Measurements from ENCODE around the gene SRCAP. TPM values are rescaled to one million over a fixed set of nuclear protein-coding genes. Genes with fewer than 3 reads are reported as not detected.
A peak's percentile ranks its signal among the peaks of the same experiment; 100 is the strongest.

The SRCAP gene
- total RNA-seq, 1 donor from 2014 or later = 83.6 TPM

DNA sequence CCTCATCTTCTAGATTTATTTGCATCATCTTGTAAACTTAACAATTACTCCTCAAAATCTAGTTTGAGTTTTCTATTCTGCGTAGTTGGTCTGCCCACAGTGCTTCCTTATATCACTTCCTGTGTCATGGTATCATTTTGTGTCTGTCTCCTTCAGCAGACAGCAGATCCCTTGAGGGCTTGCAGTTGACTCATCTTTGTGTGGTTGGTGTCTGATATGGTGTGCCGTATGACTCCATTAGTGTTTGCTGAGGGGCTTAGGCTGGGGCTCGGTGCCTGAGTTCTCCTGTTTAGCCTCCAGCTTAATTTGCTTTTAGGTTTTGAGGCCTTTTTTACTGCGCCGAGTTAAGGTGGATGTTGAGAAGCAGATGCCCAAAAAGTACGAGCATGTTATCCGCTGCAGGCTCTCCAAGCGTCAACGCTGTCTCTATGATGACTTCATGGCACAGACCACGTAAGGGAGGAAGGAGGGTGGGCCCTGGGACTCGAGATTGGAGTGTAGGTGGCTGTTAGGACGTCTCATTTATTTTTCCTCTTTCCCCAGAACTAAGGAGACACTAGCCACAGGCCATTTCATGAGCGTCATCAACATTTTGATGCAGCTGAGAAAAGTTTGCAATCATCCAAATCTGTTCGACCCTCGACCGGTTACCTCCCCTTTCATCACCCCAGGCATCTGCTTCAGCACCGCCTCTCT is 16.9 kb downstream of the SRCAP start:
- peak; percentile 20 for DNase-seq (ENCODE audit: low spot score)
- H3K36me3 Mint-ChIP-seq (ENCODE audit: low read depth) = peaks cover 80% of the 10 kb centered on the region
- H3K9me3 Mint-ChIP-seq = no peaks in the 10 kb centered on the region
- peak overlapping the region; percentile 94 for H3K27ac Mint-ChIP-seq
- H3K27me3 Mint-ChIP-seq (ENCODE audit: low read depth) = no peaks in the 10 kb centered on the region
- H3K4me3 Mint-ChIP-seq (ENCODE audit: low read depth) = peak overlapping the region; percentile 64
- H3K4me1 Mint-ChIP-seq (ENCODE audit: low read depth) = peaks cover 30% of the 10 kb centered on the region
- intact Hi-C loops (cut with micrococcal nuclease) = no loop called here

DNA sequence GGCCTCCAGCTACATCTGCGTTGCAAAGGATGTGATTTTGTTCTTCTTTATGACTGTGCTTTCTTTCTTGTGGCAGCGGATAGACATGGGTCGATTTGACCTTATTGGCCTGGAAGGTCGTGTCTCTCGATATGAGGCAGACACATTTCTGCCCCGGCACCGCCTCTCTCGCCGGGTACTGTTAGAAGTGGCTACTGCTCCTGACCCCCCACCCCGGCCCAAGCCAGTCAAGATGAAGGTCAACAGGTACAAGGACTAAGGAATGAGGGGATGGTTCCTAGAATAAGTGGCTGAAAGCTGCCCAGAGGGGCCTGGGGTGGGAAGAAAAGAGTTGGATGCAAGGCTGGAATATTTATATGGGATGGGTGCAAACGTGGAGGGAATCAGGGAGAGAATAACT is 21.1 kb downstream of the SRCAP start:
- H3K36me3 Mint-ChIP-seq (ENCODE audit: low read depth) = peaks cover 86% of the 10 kb centered on the region
- H3K4me1 Mint-ChIP-seq (ENCODE audit: low read depth) = peaks cover 15% of the 10 kb centered on the region
- H3K27me3 Mint-ChIP-seq (ENCODE audit: low read depth) = no peaks in the 10 kb centered on the region

GRCh38 chr16:30720694-30721093 is 21.7 kb downstream of the SRCAP start:
- no peak overlapping the region for H3K27ac Mint-ChIP-seq
- peaks cover 12% of the 10 kb centered on the region for H3K4me1 Mint-ChIP-seq (ENCODE audit: low read depth)

More for the DNA sequence above, 21.1 kb downstream of the SRCAP start:
- intact Hi-C loops (cut with micrococcal nuclease) = no loop called here
- no peak for DNase-seq (ENCODE audit: low spot score)
- H3K27ac Mint-ChIP-seq = no peak overlapping the region
- no peak overlapping the region for H3K4me3 Mint-ChIP-seq (ENCODE audit: low read depth)
- no peaks in the 10 kb centered on the region for H3K9me3 Mint-ChIP-seq

DNA sequence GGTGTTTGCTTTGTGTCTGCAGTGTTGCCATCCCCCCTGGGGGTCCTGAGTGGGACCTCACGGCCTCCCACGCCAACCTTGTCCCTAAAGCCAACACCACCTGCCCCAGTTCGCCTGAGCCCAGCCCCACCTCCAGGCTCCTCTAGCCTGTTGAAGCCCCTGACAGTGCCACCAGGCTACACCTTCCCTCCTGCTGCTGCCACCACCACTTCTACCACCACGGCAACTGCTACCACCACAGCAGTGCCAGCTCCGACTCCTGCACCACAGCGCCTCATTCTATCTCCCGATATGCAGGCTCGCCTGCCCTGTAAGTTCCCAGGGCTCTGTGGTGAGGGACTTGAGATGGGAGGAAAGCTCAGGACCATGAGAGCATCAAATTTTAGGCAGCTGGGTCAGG is 22.2 kb downstream of the SRCAP start:
- no peaks in the 10 kb centered on the region for H3K9me3 Mint-ChIP-seq
- H3K27ac Mint-ChIP-seq = no peak overlapping the region
- no peak overlapping the region for H3K4me3 Mint-ChIP-seq (ENCODE audit: low read depth)
- H3K36me3 Mint-ChIP-seq (ENCODE audit: low read depth) = peaks cover 86% of the 10 kb centered on the region
- H3K4me1 Mint-ChIP-seq (ENCODE audit: low read depth) = peaks cover 8% of the 10 kb centered on the region
- H3K27me3 Mint-ChIP-seq (ENCODE audit: low read depth) = no peaks in the 10 kb centered on the region
- no peak for DNase-seq (ENCODE audit: low spot score)
- intact Hi-C loops (cut with micrococcal nuclease) = no loop called here

More at GRCh38 chr16:30720694-30721093, 21.7 kb downstream of the SRCAP start:
- no peak overlapping the region for H3K4me3 Mint-ChIP-seq (ENCODE audit: low read depth)
- intact Hi-C loops (cut with micrococcal nuclease) = no loop called here
- H3K9me3 Mint-ChIP-seq = no peaks in the 10 kb centered on the region
- H3K36me3 Mint-ChIP-seq (ENCODE audit: low read depth) = peaks cover 86% of the 10 kb centered on the region
- H3K27me3 Mint-ChIP-seq (ENCODE audit: low read depth) = no peaks in the 10 kb centered on the region
- DNase-seq (ENCODE audit: low spot score) = no peak

DNA sequence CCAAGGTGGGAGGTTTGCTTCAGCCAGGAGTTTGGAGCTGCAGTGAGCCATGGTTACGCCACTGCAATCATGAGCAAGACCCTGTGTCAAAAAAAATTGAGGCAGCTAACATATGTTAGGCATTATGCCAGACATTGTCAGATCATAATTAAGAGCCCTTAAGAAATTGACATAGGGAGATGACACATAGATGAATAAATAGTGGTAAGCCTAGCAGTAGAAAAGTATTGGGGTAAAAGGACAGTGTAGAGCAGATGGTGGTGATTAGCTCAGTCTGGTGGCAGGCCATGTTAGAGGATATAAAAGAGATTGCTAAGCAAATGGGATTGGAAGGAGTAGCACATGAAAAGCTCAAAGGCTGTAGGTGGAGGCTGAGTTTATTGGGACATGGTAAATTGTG is 22.6 kb downstream of the SRCAP start:
- Mint-ChIP-seq H3K36me3 (ENCODE audit: low read depth) (peaks cover 83% of the 10 kb centered on the region), H3K27me3 (ENCODE audit: low read depth) (no peaks in the 10 kb centered on the region), H3K4me1 (ENCODE audit: low read depth) (peaks cover 3% of the 10 kb centered on the region), H3K9me3 (no peaks in the 10 kb centered on the region), H3K4me3 (ENCODE audit: low read depth) (no peak overlapping the region), H3K27ac (no peak overlapping the region)
- DNase-seq (ENCODE audit: low spot score) = no peak
- intact Hi-C loops (cut with micrococcal nuclease) = no loop called here

DNA sequence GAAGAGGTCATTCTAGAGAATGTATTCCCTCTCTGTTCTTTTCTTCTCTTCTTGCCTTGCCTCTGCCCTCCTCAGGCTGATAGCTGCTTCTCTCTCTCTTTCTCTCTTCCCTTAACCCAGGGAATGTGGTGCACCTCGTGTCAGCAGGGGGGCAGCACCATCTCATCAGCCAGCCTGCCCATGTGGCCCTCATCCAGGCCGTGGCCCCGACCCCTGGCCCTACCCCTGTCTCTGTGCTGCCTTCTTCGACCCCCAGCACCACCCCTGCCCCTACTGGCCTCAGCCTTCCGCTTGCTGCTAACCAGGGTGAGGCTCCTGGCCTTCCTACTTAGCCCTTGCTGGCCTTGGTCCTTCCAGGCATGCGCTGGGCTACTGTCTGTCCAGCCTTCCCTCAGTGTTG is 23.5 kb downstream of the SRCAP start:
- no peaks in the 10 kb centered on the region for H3K9me3 Mint-ChIP-seq
- no peaks in the 10 kb centered on the region for H3K4me1 Mint-ChIP-seq (ENCODE audit: low read depth)
- intact Hi-C loops (cut with micrococcal nuclease) = no loop called here
- no peak overlapping the region for H3K4me3 Mint-ChIP-seq (ENCODE audit: low read depth)
- peaks cover 83% of the 10 kb centered on the region for H3K36me3 Mint-ChIP-seq (ENCODE audit: low read depth)
- no peak overlapping the region for H3K27ac Mint-ChIP-seq
- H3K27me3 Mint-ChIP-seq (ENCODE audit: low read depth) = no peaks in the 10 kb centered on the region
- DNase-seq (ENCODE audit: low spot score) = no peak

GRCh38 chr16:30722916-30723315 is 23.9 kb downstream of the SRCAP start:
- intact Hi-C loops (cut with micrococcal nuclease) = no loop called here
- Mint-ChIP-seq H3K36me3 (ENCODE audit: low read depth) (peaks cover 85% of the 10 kb centered on the region), H3K27ac (no peak overlapping the region), H3K9me3 (no peaks in the 10 kb centered on the region), H3K4me1 (ENCODE audit: low read depth) (no peaks in the 10 kb centered on the region), H3K4me3 (ENCODE audit: low read depth) (no peak overlapping the region), H3K27me3 (ENCODE audit: low read depth) (no peaks in the 10 kb centered on the region)
- DNase-seq (ENCODE audit: low spot score) = no peak

- no peaks in the 10 kb centered on the region for H3K9me3 Mint-ChIP-seq
- H3K27ac Mint-ChIP-seq = peak overlapping the region; percentile 39
These were observed 24.9 kb downstream of the SRCAP start for GRCh38 chr16:30723725-30724355.

DNA sequence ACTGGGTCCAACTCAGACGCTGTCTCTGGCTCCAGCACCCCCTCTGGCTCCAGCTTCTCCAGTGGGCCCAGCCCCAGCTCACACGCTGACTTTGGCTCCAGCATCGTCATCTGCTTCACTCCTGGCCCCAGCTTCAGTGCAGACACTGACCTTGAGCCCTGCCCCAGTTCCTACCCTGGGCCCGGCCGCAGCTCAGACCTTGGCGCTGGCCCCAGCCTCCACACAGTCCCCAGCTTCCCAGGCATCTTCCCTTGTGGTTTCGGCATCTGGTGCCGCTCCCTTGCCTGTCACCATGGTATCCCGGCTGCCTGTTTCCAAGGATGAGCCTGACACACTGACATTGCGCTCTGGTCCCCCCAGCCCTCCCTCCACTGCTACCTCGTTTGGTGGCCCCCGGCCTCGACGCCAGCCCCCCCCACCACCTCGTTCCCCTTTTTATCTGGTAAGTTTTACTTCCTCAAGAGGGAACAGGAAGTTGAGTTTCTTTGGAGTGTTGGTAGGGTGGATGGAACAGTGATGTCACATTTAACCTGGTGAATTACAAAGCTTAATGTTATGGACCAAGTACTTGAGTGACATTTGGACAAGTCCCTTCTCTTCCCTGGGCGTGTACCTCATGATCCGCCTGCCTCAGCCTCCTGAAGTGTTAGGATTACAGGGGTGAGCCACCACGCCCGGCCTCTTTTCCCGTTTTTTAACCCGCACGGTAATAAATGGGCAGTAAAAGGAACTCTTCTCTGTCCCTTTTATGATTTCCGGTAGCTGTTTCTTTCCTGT is 25.9 kb downstream of the SRCAP start:
- H3K27ac Mint-ChIP-seq = no peak overlapping the region
- DNase-seq (ENCODE audit: low spot score) = no peak
- peaks cover 93% of the 10 kb centered on the region for H3K36me3 Mint-ChIP-seq (ENCODE audit: low read depth)
- intact Hi-C loops (cut with micrococcal nuclease) = no loop called here
- H3K27me3 Mint-ChIP-seq (ENCODE audit: low read depth) = no peaks in the 10 kb centered on the region
- H3K9me3 Mint-ChIP-seq = no peaks in the 10 kb centered on the region
- no peak overlapping the region for H3K4me3 Mint-ChIP-seq (ENCODE audit: low read depth)
- H3K4me1 Mint-ChIP-seq (ENCODE audit: low read depth) = peaks cover 1% of the 10 kb centered on the region

More at GRCh38 chr16:30723725-30724355, 24.9 kb downstream of the SRCAP start:
- intact Hi-C loops (cut with micrococcal nuclease) = no loop called here
- peaks cover 1% of the 10 kb centered on the region for H3K4me1 Mint-ChIP-seq (ENCODE audit: low read depth)
- no peak for DNase-seq (ENCODE audit: low spot score)
- H3K27me3 Mint-ChIP-seq (ENCODE audit: low read depth) = no peaks in the 10 kb centered on the region
- peaks cover 87% of the 10 kb centered on the region for H3K36me3 Mint-ChIP-seq (ENCODE audit: low read depth)
- H3K4me3 Mint-ChIP-seq (ENCODE audit: low read depth) = no peak overlapping the region

- no peak for DNase-seq (ENCODE audit: low spot score)
- Mint-ChIP-seq H3K36me3 (ENCODE audit: low read depth) (peaks cover 93% of the 10 kb centered on the region), H3K4me3 (ENCODE audit: low read depth) (no peak overlapping the region), H3K27ac (no peak overlapping the region), H3K4me1 (ENCODE audit: low read depth) (peaks cover 1% of the 10 kb centered on the region), H3K27me3 (ENCODE audit: low read depth) (no peaks in the 10 kb centered on the region), H3K9me3 (no peaks in the 10 kb centered on the region)
- intact Hi-C loops (cut with micrococcal nuclease) = no loop called here
These were observed 26.4 kb downstream of the SRCAP start for GRCh38 chr16:30725418-30725792.

- H3K27me3 Mint-ChIP-seq (ENCODE audit: low read depth) = no peaks in the 10 kb centered on the region
- intact Hi-C loops (cut with micrococcal nuclease) = no loop called here
- H3K27ac Mint-ChIP-seq = no peak overlapping the region
- no peak for DNase-seq (ENCODE audit: low spot score)
- peaks cover 5% of the 10 kb centered on the region for H3K4me1 Mint-ChIP-seq (ENCODE audit: low read depth)
- H3K9me3 Mint-ChIP-seq = no peaks in the 10 kb centered on the region
- no peak overlapping the region for H3K4me3 Mint-ChIP-seq (ENCODE audit: low read depth)
- peaks cover 86% of the 10 kb centered on the region for H3K36me3 Mint-ChIP-seq (ENCODE audit: low read depth)
These were observed 29.4 kb downstream of the SRCAP start for GRCh38 chr16:30728321-30728720.

GRCh38 chr16:30728899-30729672 is 30.1 kb downstream of the SRCAP start:
- Mint-ChIP-seq H3K27me3 (ENCODE audit: low read depth) (no peaks in the 10 kb centered on the region), H3K27ac (no peak overlapping the region), H3K36me3 (ENCODE audit: low read depth) (peaks cover 85% of the 10 kb centered on the region), H3K4me3 (ENCODE audit: low read depth) (no peak overlapping the region), H3K9me3 (no peaks in the 10 kb centered on the region), H3K4me1 (ENCODE audit: low read depth) (peaks cover 5% of the 10 kb centered on the region)
- intact Hi-C loops (cut with micrococcal nuclease) = no loop called here
- no peak for DNase-seq (ENCODE audit: low spot score)
